Measurements from ENCODE around the gene DLGAP4. TPM values are rescaled to one million over a fixed set of nuclear protein-coding genes. Genes with fewer than 3 reads are reported as not detected.

The DLGAP4 gene
- total RNA-seq, 1 experiment from 2014 or later = 80.3 TPM

GRCh38 chr20:36340593-36340990 lies 34.5 kb downstream of the DLGAP4 start:
- intact Hi-C loops (cut with micrococcal nuclease) = no loop called here
- POLR2A ChIA-PET = interaction anchor here (0.6 kb wide), 1 partner anchor 76 kb away, joined by 3 read pairs; no protein-coding TSS in a partner anchor
- DNase-seq (ENCODE audit: unreplicated experiment) = no peak
- CTCF ChIA-PET = interaction anchor here (0.7 kb wide), 1 partner anchor 17 kb away, joined by 3 read pairs; no protein-coding TSS in a partner anchor
- no peaks in the 10 kb centered on the region for H3K9me3 Mint-ChIP-seq (ENCODE audit: unreplicated experiment)
- TF ChIP-seq, protein P1, sequence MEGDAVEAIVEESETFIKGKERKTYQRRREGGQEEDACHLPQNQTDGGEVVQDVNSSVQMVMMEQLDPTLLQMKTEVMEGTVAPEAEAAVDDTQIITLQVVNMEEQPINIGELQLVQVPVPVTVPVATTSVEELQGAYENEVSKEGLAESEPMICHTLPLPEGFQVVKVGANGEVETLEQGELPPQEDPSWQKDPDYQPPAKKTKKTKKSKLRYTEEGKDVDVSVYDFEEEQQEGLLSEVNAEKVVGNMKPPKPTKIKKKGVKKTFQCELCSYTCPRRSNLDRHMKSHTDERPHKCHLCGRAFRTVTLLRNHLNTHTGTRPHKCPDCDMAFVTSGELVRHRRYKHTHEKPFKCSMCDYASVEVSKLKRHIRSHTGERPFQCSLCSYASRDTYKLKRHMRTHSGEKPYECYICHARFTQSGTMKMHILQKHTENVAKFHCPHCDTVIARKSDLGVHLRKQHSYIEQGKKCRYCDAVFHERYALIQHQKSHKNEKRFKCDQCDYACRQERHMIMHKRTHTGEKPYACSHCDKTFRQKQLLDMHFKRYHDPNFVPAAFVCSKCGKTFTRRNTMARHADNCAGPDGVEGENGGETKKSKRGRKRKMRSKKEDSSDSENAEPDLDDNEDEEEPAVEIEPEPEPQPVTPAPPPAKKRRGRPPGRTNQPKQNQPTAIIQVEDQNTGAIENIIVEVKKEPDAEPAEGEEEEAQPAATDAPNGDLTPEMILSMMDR (IDR thresholded peaks at IDR 0.05; ENCODE audit: unreplicated experiment) = no peak
- no TSS peak for BruUV-seq (replicated peaks)
- no peak overlapping the region for H3K4me3 Mint-ChIP-seq (ENCODE audit: unreplicated experiment)
- peaks cover 13% of the 10 kb centered on the region for H3K27me3 Mint-ChIP-seq (ENCODE audit: insufficient read depth, unreplicated experiment)
- H3K36me3 Mint-ChIP-seq (ENCODE audit: insufficient read depth, unreplicated experiment) = peaks cover 6% of the 10 kb centered on the region
- no peak overlapping the region for H3K27ac Mint-ChIP-seq (ENCODE audit: low read depth, unreplicated experiment)
- H3K4me1 Mint-ChIP-seq (ENCODE audit: insufficient read depth, unreplicated experiment) = no peaks in the 10 kb centered on the region

GRCh38 chr20:36341331-36342020 lies 35.3 kb downstream of the DLGAP4 start:
- DNase-seq (ENCODE audit: unreplicated experiment) = no peak
- intact Hi-C loops (cut with micrococcal nuclease) = no loop called here
- BruUV-seq (replicated peaks) = no TSS peak
- Mint-ChIP-seq H3K4me1 (ENCODE audit: insufficient read depth, unreplicated experiment) (no peaks in the 10 kb centered on the region), H3K9me3 (ENCODE audit: unreplicated experiment) (no peaks in the 10 kb centered on the region), H3K36me3 (ENCODE audit: insufficient read depth, unreplicated experiment) (peaks cover 1% of the 10 kb centered on the region), H3K27me3 (ENCODE audit: insufficient read depth, unreplicated experiment) (peaks cover 4% of the 10 kb centered on the region), H3K27ac (ENCODE audit: low read depth, unreplicated experiment) (no peak overlapping the region), H3K4me3 (ENCODE audit: unreplicated experiment) (no peak overlapping the region)
- POLR2A ChIA-PET = interaction anchor here (0.6 kb wide), 1 partner anchor 77 kb away, joined by 3 read pairs; no protein-coding TSS in a partner anchor
- CTCF ChIA-PET = no interaction called here
- TF ChIP-seq, protein P1 (IDR thresholded peaks at IDR 0.05; ENCODE audit: unreplicated experiment) = no peak

- POLR2A ChIA-PET = no interaction called here
- DNase-seq (ENCODE audit: unreplicated experiment) = no peak
- no peaks in the 10 kb centered on the region for H3K9me3 Mint-ChIP-seq (ENCODE audit: unreplicated experiment)
- CTCF ChIA-PET = interaction anchor here (1.2 kb wide), 1 partner anchor 581 kb away, joined by 3 read pairs; no protein-coding TSS in a partner anchor
- H3K36me3 Mint-ChIP-seq (ENCODE audit: insufficient read depth, unreplicated experiment) = no peaks in the 10 kb centered on the region
- TF ChIP-seq, protein P1 (IDR thresholded peaks at IDR 0.05; ENCODE audit: unreplicated experiment) = no peak
- intact Hi-C loops (cut with micrococcal nuclease) = no loop called here
- H3K4me3 Mint-ChIP-seq (ENCODE audit: unreplicated experiment) = no peak overlapping the region
- no TSS peak for BruUV-seq (replicated peaks)
- no peaks in the 10 kb centered on the region for H3K27me3 Mint-ChIP-seq (ENCODE audit: insufficient read depth, unreplicated experiment)
- H3K27ac Mint-ChIP-seq (ENCODE audit: low read depth, unreplicated experiment) = no peak overlapping the region
- no peaks in the 10 kb centered on the region for H3K4me1 Mint-ChIP-seq (ENCODE audit: insufficient read depth, unreplicated experiment)
Observed at GRCh38 chr20:36342331-36343120, 36.4 kb downstream of the DLGAP4 start.

- H3K4me1 Mint-ChIP-seq (ENCODE audit: insufficient read depth, unreplicated experiment) = no peaks in the 10 kb centered on the region
- H3K27ac Mint-ChIP-seq (ENCODE audit: low read depth, unreplicated experiment) = no peak overlapping the region
- no peaks in the 10 kb centered on the region for H3K9me3 Mint-ChIP-seq (ENCODE audit: unreplicated experiment)
- intact Hi-C loops (cut with micrococcal nuclease) = no loop called here
- H3K36me3 Mint-ChIP-seq (ENCODE audit: insufficient read depth, unreplicated experiment) = no peaks in the 10 kb centered on the region
- TF ChIP-seq, protein P1 (IDR thresholded peaks at IDR 0.05; ENCODE audit: unreplicated experiment) = no peak
- CTCF ChIA-PET = interaction anchor here (0.6 to 1.7 kb wide), 5 partner anchors 11 to 115 kb away, joined by 3 to 8 read pairs (median 4); no protein-coding TSS in a partner anchor
- no TSS peak for BruUV-seq (replicated peaks)
- POLR2A ChIA-PET = no interaction called here
- DNase-seq (ENCODE audit: unreplicated experiment) = no peak
- H3K4me3 Mint-ChIP-seq (ENCODE audit: unreplicated experiment) = no peak overlapping the region
- H3K27me3 Mint-ChIP-seq (ENCODE audit: insufficient read depth, unreplicated experiment) = no peaks in the 10 kb centered on the region
Observed at GRCh38 chr20:36343641-36344040, 37.5 kb downstream of the DLGAP4 start.
